H9 (cell line): Measurements from ENCODE around the gene SLC29A4. TPM values are rescaled to one million over a fixed set of nuclear protein-coding genes. Genes with fewer than 3 reads are reported as not detected.

Experiments
- DNase-seq: peaks from one replicate; pipeline ENCODE4 v3.0.0-alpha.2; 2017
- H2AFZ ChIP-seq: one replicate; pipeline ENCODE4 v1.6.1; 2013; ENCODE audit warnings: mild to moderate bottlenecking, low read length, control low read depth, moderate library complexity
- H2AK5ac ChIP-seq: 2 replicates; pipeline ENCODE4 v1.6.1; 2013; ENCODE audit warnings: low read length, control low read depth, mixed read lengths; ENCODE audit not compliant: insufficient read length
- H2BK120ac ChIP-seq: one replicate; pipeline ENCODE4 v1.6.1; 2013; ENCODE audit warnings: low read depth, mild to moderate bottlenecking, low read length, control low read depth, inconsistent platforms; ENCODE audit not compliant: poor library complexity, severe bottlenecking
- H2BK12ac ChIP-seq: 2 replicates; pipeline ENCODE4 v1.6.1; 2013; ENCODE audit warnings: low read length, control low read depth, mixed read lengths, low read depth; ENCODE audit not compliant: insufficient read length
- H2BK15ac ChIP-seq: 2 replicates; pipeline ENCODE4 v1.6.1; 2013; ENCODE audit warnings: low read depth, low read length, control low read depth
- H2BK20ac ChIP-seq: one replicate; pipeline ENCODE4 v1.6.1; 2013; ENCODE audit warnings: low read depth, mild to moderate bottlenecking, low read length, control low read depth, inconsistent platforms; ENCODE audit not compliant: poor library complexity, severe bottlenecking
- H2BK5ac ChIP-seq: 2 replicates; pipeline ENCODE4 v1.6.1; 2013; ENCODE audit warnings: low read length, control low read depth, mixed read lengths; ENCODE audit not compliant: insufficient read length
- H3K14ac ChIP-seq: 2 replicates; pipeline ENCODE4 v1.6.1; 2013; ENCODE audit warnings: low read length, control low read depth; ENCODE audit not compliant: insufficient read depth
- H3K18ac ChIP-seq: 2 replicates; pipeline ENCODE4 v1.6.1; 2013; ENCODE audit warnings: low read depth, mild to moderate bottlenecking, mixed read lengths, low read length, control low read depth; ENCODE audit not compliant: insufficient read length
- H3K23ac ChIP-seq: 2 replicates; pipeline ENCODE4 v1.6.1; 2013; ENCODE audit warnings: low read length, control low read depth, mixed read lengths, low read depth; ENCODE audit not compliant: insufficient read length
- H3K23me2 ChIP-seq: 2 replicates; pipeline ENCODE4 v1.6.1; 2013; ENCODE audit warnings: low read depth, mild to moderate bottlenecking, mixed read lengths, low read length, control low read depth; ENCODE audit not compliant: insufficient read length, poor library complexity, severe bottlenecking
- H3K27ac ChIP-seq: 2 replicates; pipeline ENCODE4 v1.5.1; 2013; ENCODE audit warnings: low read length, control low read depth, mixed read lengths, low read depth; ENCODE audit not compliant: insufficient read length
- H3K27me3 ChIP-seq: 2 replicates; pipeline ENCODE4 v1.6.1; 2013; ENCODE audit warnings: low read length, control low read depth, inconsistent platforms; ENCODE audit not compliant: insufficient read depth
- H3K4ac ChIP-seq: 2 replicates; pipeline ENCODE4 v1.6.1; 2013; ENCODE audit warnings: low read depth, mild to moderate bottlenecking, control low read depth, inconsistent platforms, low read length, moderate library complexity
- H3K4me1 ChIP-seq: 2 replicates; pipeline ENCODE4 v1.6.1; 2013; ENCODE audit warnings: low read length, control low read depth, inconsistent platforms; ENCODE audit not compliant: insufficient read depth
- H3K4me2 ChIP-seq: 2 replicates; pipeline ENCODE4 v1.6.1; 2013; ENCODE audit warnings: low read length, control low read depth, mixed read lengths; ENCODE audit not compliant: insufficient read length, insufficient read depth
- H3K56ac ChIP-seq: 2 replicates; pipeline ENCODE4 v1.6.1; 2013; ENCODE audit warnings: low read depth, mild to moderate bottlenecking, mixed read lengths, low read length, control low read depth; ENCODE audit not compliant: insufficient read length
- H3K79me1 ChIP-seq: 2 replicates; pipeline ENCODE4 v1.6.1; 2013; ENCODE audit warnings: low read depth, mild to moderate bottlenecking, moderate library complexity, low read length, control low read depth, inconsistent platforms; ENCODE audit not compliant: insufficient read depth, poor library complexity, severe bottlenecking
- H3K79me2 ChIP-seq: 2 replicates; pipeline ENCODE4 v1.6.1; 2013; ENCODE audit warnings: low read length, control low read depth, inconsistent platforms; ENCODE audit not compliant: insufficient read depth
- H3K9ac ChIP-seq: 2 replicates; pipeline ENCODE4 v1.6.1; 2013; ENCODE audit warnings: low read length, control low read depth, mixed read lengths; ENCODE audit not compliant: insufficient read length; ENCODE audit errors: extremely low read depth
- H3K9me3 ChIP-seq: one replicate; pipeline ENCODE4 v1.6.1; 2013; ENCODE audit warnings: low read depth, low read length, inconsistent platforms; ENCODE audit not compliant: control insufficient read depth
- H3T11ph ChIP-seq: one replicate; pipeline ENCODE4 v1.6.1; 2013; ENCODE audit warnings: mild to moderate bottlenecking, low read length, control low read depth, inconsistent platforms
- H4K20me1 ChIP-seq: one replicate; pipeline ENCODE4 v1.6.1; 2013; ENCODE audit not compliant: control insufficient read depth, insufficient read length, insufficient read depth
- H4K5ac ChIP-seq: 2 replicates; pipeline ENCODE4 v1.6.1; 2013; ENCODE audit warnings: low read depth, mild to moderate bottlenecking, mixed read lengths, low read length, control low read depth; ENCODE audit not compliant: insufficient read length
- H4K8ac ChIP-seq: replicated peaks from 2 replicates; pipeline ENCODE4 v1.6.1; 2013; ENCODE audit warnings: low read length, control low read depth, mixed read lengths, low read depth; ENCODE audit not compliant: insufficient read length
- H4K91ac ChIP-seq: 2 replicates; pipeline ENCODE4 v1.6.1; 2013; ENCODE audit warnings: low read depth, mild to moderate bottlenecking, moderate library complexity, mixed read lengths, low read length, control low read depth; ENCODE audit not compliant: insufficient read length
- H3K27ac Mint-ChIP-seq, 3 experiments: 2 replicates in 2 of 3; 3 replicates in 1 of 3; pipeline ENCODE4 v1.8.0; 2020 to 2021; ENCODE audit warnings: mixed read lengths in 3 of 3, mild to moderate bottlenecking in 1 of 3, moderate library complexity in 1 of 3
- H3K27me3 Mint-ChIP-seq: 2 replicates; pipeline ENCODE4 v1.8.0; 2021; ENCODE audit warnings: low read depth, mild to moderate bottlenecking, moderate library complexity, mixed read lengths
- H3K36me3 Mint-ChIP-seq, 3 experiments: 2 replicates in 2 of 3; 3 replicates in 1 of 3; pipeline ENCODE4 v1.8.0; 2020 to 2021; ENCODE audit warnings: low read depth in 3 of 3, mixed read lengths in 3 of 3; ENCODE audit not compliant: insufficient read depth in 1 of 3
- H3K4me1 Mint-ChIP-seq, 2 experiments: 2 replicates each; pipeline ENCODE4 v1.8.0; 2020; ENCODE audit warnings: mixed read lengths in 2 of 2
- H3K4me3 Mint-ChIP-seq, 2 experiments: 2 replicates in 1 of 2; 3 replicates in 1 of 2; pipeline ENCODE4 v1.8.0; 2020 to 2021; ENCODE audit warnings: mild to moderate bottlenecking in 2 of 2, mixed read lengths in 2 of 2, moderate library complexity in 1 of 2
- H3K9me3 Mint-ChIP-seq, 2 experiments: 2 replicates in 1 of 2; 3 replicates in 1 of 2; pipeline ENCODE4 v1.8.0; 2020; ENCODE audit warnings: mild to moderate bottlenecking in 2 of 2, mixed read lengths in 2 of 2, moderate library complexity in 1 of 2
- WGBS: extraction: QIAGEN DNeasy Blood & Tissue Kit; methylation state at CpG from one replicate; pipeline ENCODE4 v1.1.7; 2013; ENCODE audit warnings: missing lambda C conversion rate, low lambda C conversion rate, mixed read lengths; ENCODE audit not compliant: insufficient read length; ENCODE audit errors: extremely low coverage; 5-methylcytosine and 5-hydroxymethylcytosine counted together
- total RNA-seq: library from RNA; stranded (reverse); gene quantifications from 2 replicates; pipeline ENCODE4 v1.2.1, GENCODE V29; 2021
- TF ChIP-seq, protein P1 (sequence below): fragments of 200-600 bp; sonication (generic); conservative IDR thresholded peaks from 3 replicates; pipeline ENCODE4 v1.8.0; 2021; ENCODE audit warnings: antibody characterized with exemption, mild to moderate bottlenecking

The SLC29A4 gene
- total RNA-seq, 1 experiment from 2014 or later = 12.4 TPM

DNA sequence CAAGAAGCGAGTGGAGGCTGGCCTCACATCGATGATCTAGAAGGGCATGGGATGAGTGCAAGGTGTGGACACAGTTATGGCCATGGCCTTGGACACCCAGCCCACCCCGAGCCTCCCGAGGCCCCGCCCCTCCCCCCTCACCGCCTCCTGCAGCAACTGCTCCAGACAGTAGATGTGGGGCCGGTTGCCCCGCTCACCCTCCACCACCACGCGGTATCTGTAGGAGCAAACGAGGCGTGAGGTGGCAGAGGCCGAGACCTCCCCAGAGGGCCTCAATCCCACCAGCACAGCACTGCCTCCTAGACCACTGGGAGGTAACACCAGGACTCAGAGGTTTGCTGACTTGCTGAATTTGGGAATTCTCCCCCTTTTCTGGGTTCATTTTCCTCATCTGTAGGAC lies 37.6 kb downstream of the SLC29A4 start:
- no peak overlapping the region for H4K8ac ChIP-seq
- no peak overlapping the region for H2BK20ac ChIP-seq
- no peak overlapping the region for H3K56ac ChIP-seq
- H3K4me1 ChIP-seq = no peaks in the 10 kb centered on the region
- H3K18ac ChIP-seq = no peak overlapping the region
- no peak overlapping the region for H4K5ac ChIP-seq
- no peaks in the 10 kb centered on the region for H3K79me2 ChIP-seq
- no CpG with 5 or more reads among the region's 13 CpGs for WGBS
- H3K4me1 Mint-ChIP-seq = peaks cover 2 to 8% of the 10 kb centered on the region in 2 experiments; a peak in 2 of 4 replicates
- no peak overlapping the region for H2BK120ac ChIP-seq
- H3K27me3 ChIP-seq = no peaks in the 10 kb centered on the region
- no peak overlapping the region for H3K23ac ChIP-seq
- H3K9ac ChIP-seq = no peak overlapping the region
- no peak overlapping the region for H3K4me2 ChIP-seq
- H4K20me1 ChIP-seq = no peaks in the 10 kb centered on the region
- no peak overlapping the region for H3K4ac ChIP-seq
- H3K9me3 ChIP-seq = no peaks in the 10 kb centered on the region
- H3K4me3 Mint-ChIP-seq = no peak overlapping the region
- H2AK5ac ChIP-seq = no peak overlapping the region
- no peaks in the 10 kb centered on the region for H3K23me2 ChIP-seq
- H2BK12ac ChIP-seq = no peak overlapping the region
- no peak overlapping the region for H3K14ac ChIP-seq
- no peak overlapping the region for H4K91ac ChIP-seq
- H3K79me1 ChIP-seq = no peaks in the 10 kb centered on the region
- no peak overlapping the region for H3T11ph ChIP-seq
- peaks cover 2 to 24% (median 11%) of the 10 kb centered on the region in 3 experiments; a peak in 5 of 7 replicates for H3K36me3 Mint-ChIP-seq
- no peak overlapping the region for H3K27ac ChIP-seq
- H3K27me3 Mint-ChIP-seq = peaks cover 2% of the 10 kb centered on the region; the same call in 1 of the 2 replicates
- TF ChIP-seq, protein P1, sequence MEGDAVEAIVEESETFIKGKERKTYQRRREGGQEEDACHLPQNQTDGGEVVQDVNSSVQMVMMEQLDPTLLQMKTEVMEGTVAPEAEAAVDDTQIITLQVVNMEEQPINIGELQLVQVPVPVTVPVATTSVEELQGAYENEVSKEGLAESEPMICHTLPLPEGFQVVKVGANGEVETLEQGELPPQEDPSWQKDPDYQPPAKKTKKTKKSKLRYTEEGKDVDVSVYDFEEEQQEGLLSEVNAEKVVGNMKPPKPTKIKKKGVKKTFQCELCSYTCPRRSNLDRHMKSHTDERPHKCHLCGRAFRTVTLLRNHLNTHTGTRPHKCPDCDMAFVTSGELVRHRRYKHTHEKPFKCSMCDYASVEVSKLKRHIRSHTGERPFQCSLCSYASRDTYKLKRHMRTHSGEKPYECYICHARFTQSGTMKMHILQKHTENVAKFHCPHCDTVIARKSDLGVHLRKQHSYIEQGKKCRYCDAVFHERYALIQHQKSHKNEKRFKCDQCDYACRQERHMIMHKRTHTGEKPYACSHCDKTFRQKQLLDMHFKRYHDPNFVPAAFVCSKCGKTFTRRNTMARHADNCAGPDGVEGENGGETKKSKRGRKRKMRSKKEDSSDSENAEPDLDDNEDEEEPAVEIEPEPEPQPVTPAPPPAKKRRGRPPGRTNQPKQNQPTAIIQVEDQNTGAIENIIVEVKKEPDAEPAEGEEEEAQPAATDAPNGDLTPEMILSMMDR = no peak
- H2BK5ac ChIP-seq = no peak overlapping the region
- DNase-seq = no peak
- no peak overlapping the region for H3K27ac Mint-ChIP-seq
- peaks cover 14 to 18% of the 10 kb centered on the region in 2 experiments for H3K9me3 Mint-ChIP-seq
- no peak overlapping the region for H2AFZ ChIP-seq
- H2BK15ac ChIP-seq = no peak overlapping the region
